Stimulated activated naive CD4-positive, alpha-beta T cell treated with Interleukin-2 at 50 U/mL for 16 hours (primary cell): Measurements from ENCODE around the gene VPS13D.

ENCODE experiments used
- DNase-seq: peaks from one replicate; lab custom pipeline; 2025; lab: John Stamatoyannopoulos, UW

Gene VPS13D

DNA sequence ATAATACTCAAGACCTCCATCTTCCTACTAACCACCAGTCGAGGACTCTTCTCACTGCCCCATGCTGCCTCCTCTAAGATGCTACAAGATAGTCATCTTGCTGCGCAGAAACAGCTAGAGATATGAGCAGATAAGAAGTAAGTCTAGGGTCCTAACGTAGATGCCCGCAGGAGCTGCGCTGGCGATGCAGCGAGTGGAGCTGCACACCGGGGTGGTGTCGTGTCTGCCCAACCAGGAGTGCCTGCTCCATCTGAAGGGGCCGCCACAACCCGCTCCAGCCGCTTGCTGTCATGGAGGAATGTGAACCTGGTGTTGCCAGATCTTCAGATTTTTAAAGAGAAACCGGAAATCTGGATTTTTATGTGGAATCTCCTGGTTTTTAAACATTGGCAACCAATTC is 175.1 kb downstream of the VPS13D start:
- no peak for DNase-seq

DNA sequence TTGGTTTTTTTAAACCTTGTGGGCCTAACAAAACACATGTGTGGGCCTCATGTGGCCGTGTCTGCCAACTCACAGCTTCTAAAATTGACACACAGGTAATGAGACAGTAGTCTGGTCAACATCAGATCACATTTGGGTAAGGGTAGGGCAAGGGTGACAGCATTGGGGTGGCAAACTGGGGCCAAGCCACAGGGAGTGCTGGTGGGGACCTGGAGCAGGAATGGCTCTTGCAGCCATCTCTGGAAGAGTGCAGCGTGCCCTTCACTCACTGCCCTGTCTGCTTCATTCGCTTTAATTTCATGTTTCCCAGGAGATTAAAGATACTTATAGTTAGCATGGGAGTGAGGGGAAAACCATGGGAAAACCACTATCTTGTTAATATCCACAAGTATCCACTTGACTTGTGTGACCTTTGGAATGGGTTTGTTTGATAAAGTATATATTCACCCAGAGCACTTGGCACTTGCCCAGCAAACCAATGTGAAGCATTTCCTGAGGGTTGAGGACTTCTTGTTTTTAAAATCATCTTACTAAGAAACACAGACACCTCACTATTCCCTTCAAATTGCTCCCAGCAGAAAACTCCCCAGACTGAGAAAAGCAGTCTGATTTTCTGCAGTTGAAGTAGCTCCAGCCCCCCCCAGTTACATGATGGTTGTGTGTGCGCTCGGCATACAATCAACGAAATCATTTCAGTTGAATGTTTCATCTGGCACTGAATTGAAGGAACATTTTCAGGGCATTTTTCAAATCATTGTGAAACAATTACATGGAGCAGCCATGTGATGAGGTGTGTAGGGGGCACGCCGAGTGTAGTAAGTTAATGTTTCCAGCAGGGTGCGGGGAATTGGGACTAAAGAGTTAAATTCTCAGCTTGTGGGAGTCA is 175.7 kb downstream of the VPS13D start:
- no peak for DNase-seq

DNA sequence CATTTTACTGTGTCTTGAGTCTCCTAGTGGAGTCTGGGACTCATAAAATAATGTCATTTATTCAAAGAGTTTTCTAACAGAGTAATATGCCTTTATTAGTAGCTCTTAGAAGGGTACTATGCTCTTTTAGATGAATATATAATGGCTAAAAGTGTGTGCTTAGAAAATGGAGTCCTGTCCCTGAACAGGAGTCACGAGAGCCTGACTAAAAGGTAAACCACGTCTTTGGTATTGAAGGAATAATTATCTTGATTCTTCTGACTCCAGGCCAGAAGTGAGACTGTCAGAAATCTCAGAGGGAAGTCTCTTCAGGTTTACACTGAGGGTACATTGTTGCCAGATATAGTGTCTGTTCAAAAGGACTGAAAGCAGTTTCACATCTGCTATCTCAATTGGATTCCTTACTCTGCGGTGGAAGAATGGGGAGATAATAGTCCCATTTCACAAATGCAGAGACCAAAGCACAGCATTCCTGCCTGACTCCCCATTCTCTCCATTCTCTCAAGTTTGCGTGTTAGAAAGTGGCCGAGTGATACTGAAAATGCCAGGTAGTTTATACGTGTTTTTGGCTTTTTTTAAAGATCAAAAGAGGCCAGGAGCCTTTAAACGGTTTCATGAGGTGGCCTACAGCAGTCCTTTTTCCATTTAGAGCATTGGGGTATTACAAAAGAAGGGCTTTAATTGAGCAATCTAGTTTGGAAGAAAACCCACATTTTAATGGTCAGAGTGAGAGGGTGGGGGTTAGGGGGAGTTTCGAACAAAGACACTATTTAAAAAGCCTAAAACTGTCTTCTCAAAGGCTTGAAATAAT is 176.6 kb downstream of the VPS13D start:
- no peak for DNase-seq

DNA sequence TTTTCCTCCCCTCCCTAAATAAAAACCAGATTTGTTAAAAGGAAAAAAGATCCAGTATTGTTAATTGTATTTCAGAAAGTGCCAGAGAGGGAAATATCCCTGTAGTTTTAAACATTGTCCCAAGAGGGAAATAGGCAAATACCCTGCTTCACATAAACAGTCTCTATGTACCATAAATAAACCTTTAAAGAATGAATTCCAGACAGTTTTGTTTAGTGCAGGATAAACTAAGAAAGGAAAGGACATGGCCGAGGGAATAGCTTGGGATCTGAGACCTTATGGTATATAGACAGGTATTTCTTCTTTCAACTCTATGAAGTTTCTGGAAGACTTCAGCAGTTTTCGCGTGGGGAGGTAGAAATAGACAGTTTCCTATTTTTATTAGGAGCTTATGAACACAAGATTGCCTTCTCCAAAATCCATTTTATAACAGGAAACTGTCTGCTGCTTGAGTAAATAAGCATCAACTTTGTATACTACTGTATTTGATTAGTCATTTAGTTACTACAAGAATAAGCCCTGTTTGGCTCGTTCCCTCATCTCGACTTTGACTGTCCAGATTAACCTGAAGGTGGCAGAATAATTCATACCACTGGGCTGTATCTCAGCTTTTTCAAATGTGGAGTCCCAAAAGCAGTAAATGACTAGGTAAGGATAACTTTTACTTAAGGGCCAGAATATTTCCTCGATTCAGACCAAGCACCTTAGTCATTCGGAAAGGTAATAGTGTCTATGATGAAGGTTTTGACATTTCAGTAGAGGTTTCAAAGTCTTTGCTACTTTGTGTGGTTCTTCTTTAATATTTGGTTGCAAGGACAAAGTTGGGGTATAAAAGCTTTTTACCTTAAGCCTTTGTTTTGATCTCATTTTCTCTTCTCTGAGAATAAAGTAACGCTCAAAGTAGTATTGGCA is 177.5 kb downstream of the VPS13D start:
- no peak for DNase-seq

DNA sequence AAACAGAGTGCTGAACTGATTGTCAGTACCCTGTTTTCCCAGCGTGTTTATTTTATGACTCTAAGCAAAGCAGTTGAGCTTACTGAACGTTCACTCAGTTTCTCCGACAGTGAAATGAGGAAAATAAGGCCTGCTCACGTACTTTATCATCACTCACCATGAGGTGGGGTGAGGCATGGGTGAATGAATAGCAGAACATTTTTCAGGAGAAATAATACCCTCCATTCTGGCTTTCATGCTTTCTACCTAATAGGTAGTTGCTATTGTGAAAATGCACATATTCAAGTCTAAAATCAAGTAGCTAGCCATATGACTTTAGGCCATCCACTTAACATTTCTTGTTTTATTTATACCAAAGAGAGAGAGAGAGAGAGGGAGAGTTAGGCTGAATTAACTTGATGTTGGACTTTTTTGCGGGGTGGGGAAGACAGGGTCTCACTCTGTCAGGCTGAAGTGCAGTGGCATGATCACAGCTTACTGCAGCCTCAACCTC is 178.2 kb downstream of the VPS13D start:
- DNase-seq: no peak

DNA sequence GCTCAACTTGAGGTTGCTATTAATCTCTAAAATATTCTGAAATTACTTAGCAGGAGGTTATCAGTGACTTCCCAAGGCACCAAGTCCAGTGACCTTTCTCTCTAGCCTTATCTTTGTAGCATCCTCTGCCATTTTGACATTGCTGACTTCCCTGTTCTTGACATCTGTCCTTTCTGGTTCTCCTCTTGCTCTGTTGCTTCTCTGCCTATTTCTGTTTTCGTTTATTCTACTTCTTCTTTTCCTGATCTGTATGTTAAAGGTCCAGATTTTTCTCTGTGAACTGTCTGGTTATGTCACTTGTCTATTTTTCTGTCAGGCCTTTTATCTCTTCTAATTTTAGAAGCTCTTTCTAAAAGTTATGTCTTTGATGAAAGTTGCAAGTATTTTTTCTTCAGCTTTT is 178.8 kb downstream of the VPS13D start:
- DNase-seq: no peak

DNA sequence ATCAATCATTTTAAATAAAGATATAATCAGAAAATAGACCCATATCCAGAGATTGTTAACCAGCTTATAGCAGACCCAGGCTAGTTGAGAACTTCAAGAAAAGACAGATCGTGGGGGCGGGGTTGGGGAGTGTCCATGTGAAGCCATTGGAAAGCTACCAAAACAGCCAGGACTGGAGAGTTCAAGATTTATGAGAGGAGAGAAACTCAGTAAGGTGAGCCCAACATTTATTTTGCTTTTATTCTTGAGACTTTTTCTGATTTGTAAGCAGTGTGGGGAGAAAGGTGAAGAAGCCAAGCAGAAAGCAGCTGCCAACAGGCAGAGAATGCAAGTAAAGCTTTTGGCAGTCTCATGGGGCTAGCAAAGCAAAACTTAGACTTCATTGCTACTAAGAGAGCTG is 179.9 kb downstream of the VPS13D start:
- DNase-seq: no peak

DNA sequence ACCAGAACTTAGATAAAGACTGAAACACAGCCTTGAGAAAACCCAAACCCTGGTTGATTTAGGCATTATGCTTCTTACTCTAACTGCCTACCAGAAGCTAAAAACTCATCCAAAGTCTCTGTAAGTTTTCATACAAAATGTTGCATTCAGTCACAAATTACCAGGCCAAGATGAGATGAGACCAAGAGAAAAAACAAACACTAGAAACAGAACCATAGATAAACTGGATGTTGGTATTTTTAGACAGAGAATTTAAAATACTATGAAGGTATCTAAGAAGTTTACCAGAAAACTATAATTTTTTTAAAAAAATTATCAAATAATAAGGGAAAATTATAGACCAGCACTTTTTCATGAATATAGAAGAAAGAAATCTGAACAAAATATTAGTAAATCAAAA is 180.5 kb downstream of the VPS13D start:
- DNase-seq: no peak

DNA sequence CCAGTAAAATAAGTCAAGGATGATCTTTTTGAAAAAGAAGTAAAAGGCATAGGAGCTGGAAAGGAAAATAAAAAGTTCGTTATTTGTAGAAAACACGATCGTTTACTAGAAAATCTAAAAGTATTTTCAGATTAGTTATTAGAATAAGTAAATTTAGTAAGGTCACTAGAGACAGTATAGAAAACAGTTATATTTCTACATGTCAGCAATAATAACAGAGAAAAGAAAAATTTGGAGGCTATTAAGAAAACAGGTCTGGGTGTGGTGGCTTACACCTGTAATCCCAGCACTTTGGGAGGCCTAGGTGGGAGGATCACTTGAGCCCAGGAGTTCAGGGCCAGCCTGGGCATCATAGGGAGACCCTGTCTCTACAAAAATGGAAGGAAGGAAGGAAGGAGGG is 181.3 kb downstream of the VPS13D start:
- no peak for DNase-seq

DNA sequence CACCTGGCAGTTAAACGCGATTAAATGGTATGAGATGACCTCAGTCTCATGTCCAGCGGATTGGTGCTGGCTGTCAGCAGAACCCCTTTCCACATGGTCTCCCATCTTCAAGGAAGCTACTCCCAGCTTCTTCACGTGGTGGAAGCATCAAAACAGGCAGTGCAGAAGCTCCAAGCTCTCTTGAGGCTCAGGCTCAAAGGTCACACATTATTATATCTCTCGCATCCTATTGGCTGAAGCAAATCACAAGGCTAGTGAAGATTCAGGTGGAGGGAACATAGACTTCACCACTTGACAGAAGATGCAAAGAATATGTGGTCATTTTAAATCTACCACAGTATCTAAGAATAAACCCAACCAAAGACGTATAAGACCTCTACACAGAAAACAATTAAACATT is 181.9 kb downstream of the VPS13D start:
- no peak for DNase-seq

DNA sequence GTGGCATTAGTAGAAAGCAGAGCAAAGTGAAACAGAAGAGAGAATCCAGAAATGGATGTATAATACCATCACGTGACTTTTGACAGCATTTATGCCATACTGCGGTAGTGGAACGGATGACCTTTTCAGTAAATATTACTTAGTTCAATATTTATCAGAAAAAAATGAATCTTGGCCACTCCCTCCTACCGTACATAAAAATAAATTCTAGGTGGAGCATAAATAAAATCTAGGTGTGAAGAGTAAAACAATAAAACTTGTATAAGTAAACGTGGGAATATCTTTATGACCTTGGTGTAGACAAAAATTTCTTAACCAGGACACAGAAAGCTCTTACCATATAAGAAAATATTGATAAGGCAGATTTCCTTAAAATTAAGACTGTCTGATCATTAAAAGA is 182.6 kb downstream of the VPS13D start:
- no peak for DNase-seq

DNA sequence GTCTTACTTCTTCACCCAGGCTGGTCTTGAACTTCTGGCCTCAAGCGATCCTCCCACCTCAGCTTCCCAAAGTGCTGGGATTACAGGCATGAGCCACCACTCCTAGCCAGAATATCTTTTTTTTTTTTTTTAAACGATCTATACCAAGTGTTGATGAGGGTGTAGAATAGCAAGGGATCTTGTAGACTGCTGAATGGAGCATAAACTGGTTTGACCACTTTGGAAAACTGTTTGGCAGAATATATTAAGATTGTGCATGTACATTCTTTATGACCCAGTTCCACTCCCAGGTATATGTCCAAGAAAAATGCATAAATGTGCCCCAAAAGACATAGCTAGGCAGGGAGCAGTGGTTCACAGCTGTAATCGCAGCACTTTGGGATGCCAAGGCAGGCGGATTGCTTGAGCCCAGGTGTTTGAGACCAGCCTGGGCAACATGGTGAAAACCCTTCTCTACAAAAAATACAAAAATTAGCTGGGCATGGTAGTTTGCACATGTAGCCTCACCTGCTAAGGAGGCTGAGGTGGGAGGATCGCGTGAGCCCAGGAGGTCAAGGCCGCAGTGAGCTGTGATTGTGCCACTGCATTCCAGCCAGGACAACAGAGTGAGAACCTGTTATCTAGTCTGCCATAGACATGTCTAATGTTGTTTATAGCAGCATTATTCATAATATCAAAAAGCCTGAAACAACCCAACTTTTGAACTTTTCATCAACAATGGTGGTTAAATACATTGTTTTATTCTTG is 184.0 kb downstream of the VPS13D start:
- DNase-seq: no peak

DNA sequence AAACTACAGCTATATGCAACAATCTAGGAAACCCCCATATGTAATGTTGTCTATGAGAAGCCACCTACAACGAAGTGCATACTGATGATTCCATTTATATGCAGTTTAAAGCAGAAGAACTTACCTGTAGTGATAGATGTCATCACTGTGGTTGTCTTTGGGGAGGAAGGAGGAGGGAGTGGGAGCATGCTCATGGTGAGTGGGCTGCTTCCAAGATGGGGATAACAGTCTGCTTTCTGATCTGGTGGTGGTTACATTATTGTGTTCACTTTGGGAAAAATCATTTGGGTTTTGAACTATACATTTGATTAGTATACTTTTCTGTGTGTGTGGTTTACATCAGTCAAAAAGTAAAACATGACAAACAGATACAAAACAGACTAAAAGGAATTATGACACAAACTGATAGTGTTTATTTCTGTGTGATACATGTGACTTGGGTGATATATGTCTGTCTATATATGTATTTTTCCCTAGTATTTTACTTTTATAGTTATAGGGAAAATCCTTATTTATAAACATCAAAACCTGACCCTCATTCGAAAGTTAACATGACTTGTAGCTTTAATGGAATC is 184.7 kb downstream of the VPS13D start:
- no peak for DNase-seq

DNA sequence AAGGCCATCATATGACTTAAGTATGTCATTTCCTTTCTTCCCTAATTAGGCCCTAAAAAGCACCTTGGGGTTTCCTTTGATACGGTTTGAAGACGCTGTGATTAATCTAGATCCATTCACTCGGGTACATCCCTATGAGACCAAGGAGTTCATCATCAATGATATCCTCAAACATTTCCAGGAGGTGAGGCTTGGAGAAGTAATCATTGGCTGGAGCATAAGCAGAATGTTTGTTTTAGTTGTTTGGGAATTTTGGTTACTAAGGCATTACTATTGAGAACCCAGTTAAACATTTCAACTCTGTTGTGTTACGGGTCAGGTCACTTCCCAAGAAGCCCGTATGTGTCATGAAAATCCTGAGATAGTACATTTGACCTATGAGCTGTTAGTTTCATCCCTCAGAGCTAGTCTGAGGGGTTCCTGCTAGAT is 185.2 kb downstream of the VPS13D start:
- no peak for DNase-seq

DNA sequence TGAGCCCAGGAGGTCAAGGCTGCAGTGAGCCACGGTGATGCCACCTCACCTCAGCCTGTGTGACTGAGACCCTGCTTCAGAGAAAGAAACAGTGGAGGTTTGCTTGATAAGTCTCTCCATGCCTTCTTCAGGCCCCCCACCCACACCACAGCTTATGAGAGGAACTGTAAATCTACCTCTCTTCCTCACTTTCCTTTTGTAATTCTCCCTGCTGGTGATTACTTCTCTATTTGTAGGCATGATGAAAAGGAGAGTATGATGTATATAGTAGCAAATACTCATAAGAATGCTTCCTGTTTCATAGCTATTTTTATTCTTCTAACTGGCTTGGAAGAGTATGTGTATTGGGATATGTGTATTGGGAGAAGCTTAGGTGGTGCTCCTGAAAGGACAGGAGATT is 186.3 kb downstream of the VPS13D start:
- DNase-seq: no peak

DNA sequence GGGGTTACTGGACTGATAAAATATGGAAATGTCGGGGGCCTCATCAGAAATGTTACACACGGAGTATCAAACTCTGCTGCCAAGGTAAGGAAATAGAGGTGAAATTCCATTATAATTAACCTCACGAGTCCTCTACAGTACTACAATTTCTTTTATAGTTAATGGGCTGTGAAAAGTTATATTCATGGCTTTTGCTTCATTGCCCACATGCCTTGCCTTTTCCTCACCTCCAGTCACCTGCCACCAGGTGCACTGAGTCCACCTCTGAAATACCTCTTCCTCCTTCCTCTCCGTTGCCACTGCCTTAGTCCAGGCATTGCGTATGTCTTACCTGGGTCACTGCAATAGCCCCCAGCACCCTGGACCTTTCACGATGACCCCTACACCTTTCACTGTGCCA is 186.9 kb downstream of the VPS13D start:
- no peak for DNase-seq

DNA sequence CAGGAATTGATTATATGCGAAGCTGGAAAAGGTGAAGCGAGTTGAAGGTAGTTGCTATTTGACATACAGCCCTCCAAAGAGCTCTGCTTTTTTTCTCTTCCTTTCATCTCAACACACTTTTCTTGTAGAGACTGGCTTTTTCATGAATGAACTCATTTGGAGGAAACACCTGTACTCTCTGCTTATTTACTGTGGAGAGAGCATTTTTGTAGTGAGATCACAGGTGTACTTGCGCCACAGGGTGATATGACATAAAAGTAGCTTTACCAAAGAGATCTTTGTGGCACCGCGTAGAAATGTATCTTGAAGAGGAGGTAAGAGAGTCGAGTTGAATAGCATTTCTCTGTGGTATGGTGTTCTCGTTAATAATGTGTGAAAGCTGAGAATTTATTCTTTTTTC is 187.6 kb downstream of the VPS13D start:
- DNase-seq: no peak

DNA sequence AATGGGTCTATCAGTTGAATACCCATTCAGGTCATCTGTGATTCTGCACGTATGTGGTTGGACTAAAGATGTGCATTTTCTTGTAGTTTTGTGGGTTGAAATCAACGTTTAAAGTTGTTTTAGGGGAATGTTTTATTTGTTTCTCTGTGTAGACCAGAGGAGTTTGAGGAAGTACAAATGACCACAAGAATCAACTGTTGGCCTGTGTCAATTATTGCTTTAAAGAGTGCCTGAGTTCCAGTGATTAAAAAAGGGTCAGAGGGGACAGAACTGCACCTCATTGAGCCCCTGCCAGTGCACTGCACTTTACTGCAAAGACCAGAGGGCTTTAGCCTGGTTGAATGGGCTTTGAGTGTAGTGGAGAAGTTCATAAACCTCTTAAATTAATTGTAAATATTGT is 190.3 kb downstream of the VPS13D start:
- DNase-seq: no peak

DNA sequence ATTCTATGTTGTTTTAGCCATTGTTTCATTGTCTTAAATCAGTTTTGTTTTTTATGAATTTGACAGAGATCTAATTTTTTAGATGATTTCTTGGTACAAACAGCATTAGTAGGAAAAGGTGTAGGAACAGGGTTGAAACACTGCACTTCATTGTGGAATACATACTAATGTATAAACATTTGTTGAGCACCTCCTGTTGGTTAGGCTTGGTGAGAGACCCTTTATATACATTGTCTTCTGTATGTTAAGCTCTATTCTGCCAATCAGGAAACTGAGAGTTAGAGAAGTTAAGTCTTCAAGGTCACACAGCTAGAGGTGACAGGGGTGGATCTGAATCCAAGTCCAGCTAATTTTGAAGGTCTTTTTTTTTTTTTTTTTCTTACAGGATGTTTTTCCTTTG is 192.7 kb downstream of the VPS13D start:
- DNase-seq: no peak

DNA sequence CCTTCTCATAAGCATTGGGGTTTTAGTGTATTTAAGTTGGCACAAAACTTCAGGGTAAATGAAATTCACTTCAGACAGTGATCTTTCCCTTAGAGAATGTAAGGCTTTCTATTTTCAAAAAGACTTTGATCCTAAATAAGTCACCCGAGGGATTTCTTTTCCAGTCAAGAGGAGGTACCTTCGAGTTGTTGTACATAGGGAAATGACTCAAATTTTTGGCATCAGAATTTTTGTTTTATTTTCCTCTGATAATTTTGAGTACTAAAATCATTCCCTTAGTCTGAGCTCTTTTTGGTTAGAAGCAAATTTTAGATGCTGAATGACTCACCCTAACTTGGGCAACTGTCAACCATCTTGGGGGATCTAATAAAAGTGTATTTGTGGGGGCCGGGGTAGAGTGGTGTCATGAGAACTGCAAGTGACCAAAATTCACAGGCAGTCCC is 194.3 kb downstream of the VPS13D start:
- no peak for DNase-seq

DNA sequence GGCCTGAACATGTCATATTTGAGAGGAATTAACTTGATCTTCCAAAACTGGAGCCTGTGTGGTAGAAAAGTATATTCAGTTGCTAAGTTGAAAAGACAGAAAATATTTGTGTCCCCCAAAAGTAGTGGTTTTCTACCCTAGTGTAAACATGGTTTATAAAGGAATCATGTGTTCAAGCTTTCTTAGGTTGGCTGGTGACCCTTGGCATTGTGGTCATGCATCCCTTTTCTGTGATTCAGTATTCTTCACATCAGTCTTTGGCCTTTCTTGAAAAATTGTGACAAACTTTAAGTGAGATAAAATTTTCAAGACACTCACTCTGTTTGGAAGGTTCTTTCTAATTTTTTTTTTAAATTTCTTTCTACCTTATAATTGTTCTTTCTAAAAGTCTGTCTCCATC is 195.0 kb downstream of the VPS13D start:
- no peak for DNase-seq
